Stimulated activated CD8-positive, alpha-beta memory T cell treated with anti-CD3 and anti-CD28 coated beads, Interleukin-12 subunit alpha, Interleukin-12 subunit beta, amount 100 ng/mL, for 4 hours (primary cell): ENCODE data around the gene HBEGF.

Experiments
- DNase-seq: peaks from one replicate; pipeline ENCODE4 v3.0.0-alpha.2; 2020; ENCODE audit warnings: low read depth

HBEGF gene

GRCh38 chr5:140336388-140336787 lies 10.0 kb downstream of the HBEGF start:
- DNase-seq, result no peak

GRCh38 chr5:140331638-140332037 lies 14.8 kb downstream of the HBEGF start:
- no peak for DNase-seq

GRCh38 chr5:140329739-140330481 lies 16.5 kb downstream of the HBEGF start:
- no peak for DNase-seq

- no peak for DNase-seq
Measured at GRCh38 chr5:140328036-140328764, 18.2 kb downstream of the HBEGF start.

GRCh38 chr5:140327589-140327988 lies 18.8 kb downstream of the HBEGF start:
- DNase-seq, result no peak

GRCh38 chr5:140325486-140325885 lies 20.9 kb downstream of the HBEGF start:
- DNase-seq, result no peak

GRCh38 chr5:140324617-140325241 lies 21.7 kb downstream of the HBEGF start:
- DNase-seq, result no peak

- DNase-seq, result no peak
Measured at GRCh38 chr5:140324041-140324600, 22.3 kb downstream of the HBEGF start.

- DNase-seq, result no peak
Measured at GRCh38 chr5:140322751-140323731, 23.4 kb downstream of the HBEGF start.

- no peak for DNase-seq
Measured at GRCh38 chr5:140321796-140322195, 24.6 kb downstream of the HBEGF start.

GRCh38 chr5:140319833-140320232 lies 26.6 kb downstream of the HBEGF start:
- no peak for DNase-seq

GRCh38 chr5:140318792-140319191 lies 27.6 kb downstream of the HBEGF start:
- no peak for DNase-seq

GRCh38 chr5:140317859-140318258 lies 28.5 kb downstream of the HBEGF start:
- DNase-seq, result no peak

GRCh38 chr5:140312791-140313189 lies 33.6 kb downstream of the HBEGF start:
- no peak for DNase-seq

GRCh38 chr5:140312067-140312790 lies 34.2 kb downstream of the HBEGF start:
- DNase-seq, result no peak

- DNase-seq, result no peak
Measured at GRCh38 chr5:140311011-140311467, 35.4 kb downstream of the HBEGF start.

- DNase-seq, result no peak
Measured at GRCh38 chr5:140310434-140310833, 36.0 kb downstream of the HBEGF start.

- no peak for DNase-seq
Measured at GRCh38 chr5:140309706-140310249, 36.6 kb downstream of the HBEGF start.

- no peak for DNase-seq
Measured at GRCh38 chr5:140305471-140305870, 40.9 kb downstream of the HBEGF start.

GRCh38 chr5:140303966-140304365 lies 42.4 kb downstream of the HBEGF start:
- no peak for DNase-seq
